ENCODE data around the gene KRT8. TPM values are rescaled to one million over a fixed set of nuclear protein-coding genes. Genes with fewer than 3 reads are reported as not detected.

The KRT8 gene
- total RNA-seq, 1 experiment from 2014 or later = 1,655 TPM

GRCh38 chr12:52942066-52942900 lies 37.4 kb upstream of the KRT8 start:
- no TSS peak for BruUV-seq (replicated peaks)
- Histone ChIP-seq H3K4me3 (replicated peaks in 1 of 2; ENCODE audit: low read depth in 1 of 2, low read length in 2 of 2) (no peak overlapping the region), H4K20me1 (ENCODE audit: insufficient read depth) (no peaks in the 10 kb centered on the region), H3K4me1 (ENCODE audit: control insufficient read depth in 1 of 2, insufficient read depth in 2 of 2, low read length in 2 of 2) (peaks cover 64 to 68% of the 10 kb centered on the region in 2 experiments), H3K9ac (ENCODE audit: low read length) (peak overlapping the region; percentile 24; the same call in 1 of the 2 replicates), H3K4me2 (ENCODE audit: low read length) (peak overlapping the region; percentile 11), H3K27me3 (ENCODE audit: insufficient read depth, low read length) (no peaks in the 10 kb centered on the region), H3K9me2 (ENCODE audit: insufficient read depth) (no peaks in the 10 kb centered on the region), H2AFZ (ENCODE audit: low read depth, low read length, poor library complexity, severe bottlenecking) (no peak overlapping the region), H3K27ac (ENCODE audit: low read depth, low read length) (no peak overlapping the region), H3K36me3 (ENCODE audit: control insufficient read depth in 1 of 2, insufficient read depth in 2 of 2, low read length in 2 of 2) (no peaks in the 10 kb centered on the region), H3K9me3 (ENCODE audit: control insufficient read depth in 1 of 2, insufficient read depth in 1 of 2, low read depth in 1 of 2, low read length in 2 of 2) (no peaks in the 10 kb centered on the region), H3K79me2 (ENCODE audit: insufficient read depth, low read length) (peaks cover 10% of the 10 kb centered on the region; the same call in 1 of the 2 replicates)
- RAD21 ChIA-PET (ENCODE audit: low non-redundant PET in 1 of 2, low total read pairs in 2 of 2, uncharacterized antibody in 2 of 2, unreplicated experiment in 2 of 2) = interaction anchor here in 1 of 2 experiments (1.3 kb wide), 1 partner anchor 39 kb away, joined by 3 read pairs; no protein-coding TSS in a partner anchor
- ATAC-seq (no peak), DNase-seq (ENCODE audit: low read depth, low spot score) (no peak)
- POLR2A ChIA-PET = interaction anchor here (0.9 to 13.7 kb wide), 7 partner anchors 9 to 40 kb away, joined by 3 to 379 read pairs (median 6); partner anchors contain the start of gene KRT8
- intact Hi-C loops (cut with micrococcal nuclease) = no loop called here
- TF ChIP-seq, protein P1, sequence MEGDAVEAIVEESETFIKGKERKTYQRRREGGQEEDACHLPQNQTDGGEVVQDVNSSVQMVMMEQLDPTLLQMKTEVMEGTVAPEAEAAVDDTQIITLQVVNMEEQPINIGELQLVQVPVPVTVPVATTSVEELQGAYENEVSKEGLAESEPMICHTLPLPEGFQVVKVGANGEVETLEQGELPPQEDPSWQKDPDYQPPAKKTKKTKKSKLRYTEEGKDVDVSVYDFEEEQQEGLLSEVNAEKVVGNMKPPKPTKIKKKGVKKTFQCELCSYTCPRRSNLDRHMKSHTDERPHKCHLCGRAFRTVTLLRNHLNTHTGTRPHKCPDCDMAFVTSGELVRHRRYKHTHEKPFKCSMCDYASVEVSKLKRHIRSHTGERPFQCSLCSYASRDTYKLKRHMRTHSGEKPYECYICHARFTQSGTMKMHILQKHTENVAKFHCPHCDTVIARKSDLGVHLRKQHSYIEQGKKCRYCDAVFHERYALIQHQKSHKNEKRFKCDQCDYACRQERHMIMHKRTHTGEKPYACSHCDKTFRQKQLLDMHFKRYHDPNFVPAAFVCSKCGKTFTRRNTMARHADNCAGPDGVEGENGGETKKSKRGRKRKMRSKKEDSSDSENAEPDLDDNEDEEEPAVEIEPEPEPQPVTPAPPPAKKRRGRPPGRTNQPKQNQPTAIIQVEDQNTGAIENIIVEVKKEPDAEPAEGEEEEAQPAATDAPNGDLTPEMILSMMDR (IDR thresholded peaks at IDR 0.05 in 2 of 3, conservative IDR thresholded peaks at IDR 0.05 in 1 of 3; ENCODE audit: borderline replicate concordance in 1 of 3, insufficient read depth in 1 of 3, low read depth in 2 of 3, low read length in 2 of 3) = no peak
- no peak for TF ChIP-seq EZH2 (IDR thresholded peaks at IDR 0.05)
- TF ChIP-seq SIN3A (IDR thresholded peaks at IDR 0.05; ENCODE audit: low read depth) = no peak
- CTCF ChIA-PET = interaction anchor here (0.8 to 2.0 kb wide), 6 partner anchors 11 to 62 kb away, joined by 3 to 8 read pairs (median 3); partner anchors contain the start of gene KRT8

- ATAC-seq (no peak), DNase-seq (ENCODE audit: low read depth, low spot score) (no peak)
- BruUV-seq (replicated peaks) = no TSS peak
- ChIA-PET CTCF (no interaction called here), POLR2A (interaction anchor here (2.3 kb wide), 1 partner anchor 24 kb away, joined by 10 read pairs; the partner anchor contains the start of gene KRT8), RAD21 (ENCODE audit: low non-redundant PET in 1 of 2, low total read pairs in 2 of 2, uncharacterized antibody in 2 of 2, unreplicated experiment in 2 of 2) (no interaction called here)
- no peaks in the 10 kb centered on the region for H3K9me3 ChIP-seq (ENCODE audit: control insufficient read depth in 1 of 2, insufficient read depth in 1 of 2, low read depth in 1 of 2, low read length in 2 of 2)
- no peak overlapping the region for H3K4me2 ChIP-seq (ENCODE audit: low read length)
- H2AFZ ChIP-seq (ENCODE audit: low read depth, low read length, poor library complexity, severe bottlenecking) = no peak overlapping the region
- no peak overlapping the region for H3K4me3 ChIP-seq (replicated peaks in 1 of 2; ENCODE audit: low read depth in 1 of 2, low read length in 2 of 2)
- no peaks in the 10 kb centered on the region for H3K79me2 ChIP-seq (ENCODE audit: insufficient read depth, low read length)
- no peaks in the 10 kb centered on the region for H3K27me3 ChIP-seq (ENCODE audit: insufficient read depth, low read length)
- H3K27ac ChIP-seq (ENCODE audit: low read depth, low read length) = no peak overlapping the region
- H3K4me1 ChIP-seq (ENCODE audit: control insufficient read depth in 1 of 2, insufficient read depth in 2 of 2, low read length in 2 of 2) = peaks cover 52 to 73% of the 10 kb centered on the region in 2 experiments
- intact Hi-C loops (cut with micrococcal nuclease) = no loop called here
- H3K9ac ChIP-seq (ENCODE audit: low read length) = no peak overlapping the region
- H3K36me3 ChIP-seq (ENCODE audit: control insufficient read depth in 1 of 2, insufficient read depth in 2 of 2, low read length in 2 of 2) = no peaks in the 10 kb centered on the region
- no peaks in the 10 kb centered on the region for H3K9me2 ChIP-seq (ENCODE audit: insufficient read depth)
- H4K20me1 ChIP-seq (ENCODE audit: insufficient read depth) = no peaks in the 10 kb centered on the region
- TF ChIP-seq SRF (IDR thresholded peaks at IDR 0.05; ENCODE audit: low read depth) (no peak), CEBPB (IDR thresholded peaks at IDR 0.05; ENCODE audit: low read depth) (no peak), MAX (IDR thresholded peaks at IDR 0.05) (no peak), RAD21 (IDR thresholded peaks at IDR 0.05; ENCODE audit: low read depth) (no peak), EZH2phosphoT487 (IDR thresholded peaks at IDR 0.05; ENCODE audit: borderline replicate concordance) (no peak), EZH2 (IDR thresholded peaks at IDR 0.05) (no peak), EGR1 (IDR thresholded peaks at IDR 0.05; ENCODE audit: low read depth) (no peak), ZFX (IDR thresholded peaks at IDR 0.05) (no peak), SP1 (IDR thresholded peaks at IDR 0.05; ENCODE audit: low read depth) (no peak), TCF7L2 (IDR thresholded peaks at IDR 0.05; ENCODE audit: borderline replicate concordance, extremely low read depth, insufficient read depth, insufficient read length) (no peak), FOSL1 (IDR thresholded peaks at IDR 0.05; ENCODE audit: low read depth) (no peak), YY1 (IDR thresholded peaks at IDR 0.05; ENCODE audit: extremely low read depth, insufficient replicate concordance, low read depth, low read length) (no peak)
- TF ChIP-seq, protein P1 (IDR thresholded peaks at IDR 0.05 in 2 of 3, conservative IDR thresholded peaks at IDR 0.05 in 1 of 3; ENCODE audit: borderline replicate concordance in 1 of 3, insufficient read depth in 1 of 3, low read depth in 2 of 3, low read length in 2 of 3) = no peak
Measured at GRCh38 chr12:52929538-52929937, 24.7 kb upstream of the KRT8 start.
